ES-I3 (cell line): ENCODE results near the gene IZUMO1.
A peak's percentile ranks its signal among the peaks of the same experiment; 100 is the strongest.
"Not testable (repeated sequence)": the region's sequence is repeated elsewhere in the genome, so short reads cannot be mapped to it uniquely, and the experiment has no call there.

Source experiments
- H3K36me3 ChIP-seq: 2 replicates; pipeline ENCODE4 v1.6.1; 2013; ENCODE audit warnings: mild to moderate bottlenecking, low read length, control low read depth, moderate library complexity; ENCODE audit not compliant: insufficient read depth
- H3K4me1 ChIP-seq: 2 replicates; pipeline ENCODE4 v1.6.1; 2013; ENCODE audit warnings: mild to moderate bottlenecking, control low read depth, low read length; ENCODE audit not compliant: insufficient read depth
- H3K9ac ChIP-seq: 2 replicates; pipeline ENCODE4 v1.6.1; 2013; ENCODE audit warnings: low read depth, mild to moderate bottlenecking, low read length, moderate library complexity
- H3K9me3 ChIP-seq: 2 replicates; pipeline ENCODE4 v1.6.1; 2013; ENCODE audit warnings: mild to moderate bottlenecking, low read length, moderate library complexity; ENCODE audit not compliant: control insufficient read depth, insufficient read depth

IZUMO1 gene

GRCh38 chr19:48718106-48718505, 28.6 kb downstream of the IZUMO1 start:
- H3K36me3 ChIP-seq, H3K9ac ChIP-seq, H3K9me3 ChIP-seq: not testable (repeated sequence)
- H3K4me1 ChIP-seq: peaks cover 14% of the 10 kb centered on the region; the same call in 1 of the 2 replicates

- peaks cover 14% of the 10 kb centered on the region; the same call in 1 of the 2 replicates for H3K4me1 ChIP-seq
- H3K9me3 ChIP-seq: no peaks in the 10 kb centered on the region
- H3K36me3 ChIP-seq: no peaks in the 10 kb centered on the region
- peak overlapping the region; percentile 10; the same call in 1 of the 2 replicates for H3K9ac ChIP-seq
Measured at GRCh38 chr19:48716562-48717291, 30.0 kb downstream of the IZUMO1 start.

GRCh38 chr19:48715681-48716171, 31.0 kb downstream of the IZUMO1 start:
- no peaks in the 10 kb centered on the region for H3K36me3 ChIP-seq
- peaks cover 14% of the 10 kb centered on the region; the same call in 1 of the 2 replicates for H3K4me1 ChIP-seq
- no peak overlapping the region for H3K9ac ChIP-seq
- H3K9me3 ChIP-seq: no peaks in the 10 kb centered on the region

- Histone ChIP-seq H3K9ac (peak overlapping the region; percentile 34; the same call in 1 of the 2 replicates), H3K9me3 (no peaks in the 10 kb centered on the region), H3K4me1 (peaks cover 14% of the 10 kb centered on the region; the same call in 1 of the 2 replicates), H3K36me3 (no peaks in the 10 kb centered on the region)
Measured at GRCh38 chr19:48714759-48715675, 31.7 kb downstream of the IZUMO1 start.

- H3K36me3 ChIP-seq: no peaks in the 10 kb centered on the region
- no peaks in the 10 kb centered on the region for H3K9me3 ChIP-seq
- peaks cover 14% of the 10 kb centered on the region; the same call in 1 of the 2 replicates for H3K4me1 ChIP-seq
- peak overlapping the region; percentile 69 for H3K9ac ChIP-seq
Measured at GRCh38 chr19:48713864-48714755, 32.6 kb downstream of the IZUMO1 start.

- Histone ChIP-seq H3K36me3 (no peaks in the 10 kb centered on the region), H3K9ac (peak overlapping the region; percentile 69), H3K9me3 (no peaks in the 10 kb centered on the region), H3K4me1 (peaks cover 10% of the 10 kb centered on the region; the same call in 1 of the 2 replicates)
Measured at GRCh38 chr19:48713041-48713863, 33.5 kb downstream of the IZUMO1 start.

- H3K9me3 ChIP-seq: no peaks in the 10 kb centered on the region
- no peaks in the 10 kb centered on the region for H3K36me3 ChIP-seq
- H3K9ac ChIP-seq: no peak overlapping the region
- H3K4me1 ChIP-seq: peaks cover 6% of the 10 kb centered on the region; the same call in 1 of the 2 replicates
Measured at GRCh38 chr19:48711106-48711662, 35.5 kb downstream of the IZUMO1 start.

GRCh38 chr19:48708471-48708870, 38.2 kb downstream of the IZUMO1 start:
- Histone ChIP-seq H3K4me1 (no peaks in the 10 kb centered on the region), H3K9me3 (no peaks in the 10 kb centered on the region), H3K9ac (no peak overlapping the region)

GRCh38 chr19:48705431-48705830, 41.3 kb downstream of the IZUMO1 start:
- no peaks in the 10 kb centered on the region; the same call in 1 of the 2 replicates for H3K36me3 ChIP-seq
- no peak overlapping the region for H3K9ac ChIP-seq
- no peaks in the 10 kb centered on the region for H3K4me1 ChIP-seq
- no peaks in the 10 kb centered on the region for H3K9me3 ChIP-seq

More at GRCh38 chr19:48708471-48708870, 38.2 kb downstream of the IZUMO1 start:
- H3K36me3 ChIP-seq: no peaks in the 10 kb centered on the region; the same call in 1 of the 2 replicates

GRCh38 chr19:48703316-48703715, 43.4 kb downstream of the IZUMO1 start:
- H3K9ac ChIP-seq: no peak overlapping the region
- H3K9me3 ChIP-seq: no peaks in the 10 kb centered on the region
- no peaks in the 10 kb centered on the region for H3K4me1 ChIP-seq
- no peaks in the 10 kb centered on the region; the same call in 1 of the 2 replicates for H3K36me3 ChIP-seq

GRCh38 chr19:48702701-48703100, 44.0 kb downstream of the IZUMO1 start:
- no peaks in the 10 kb centered on the region for H3K4me1 ChIP-seq
- no peak overlapping the region for H3K9ac ChIP-seq
- no peaks in the 10 kb centered on the region for H3K9me3 ChIP-seq
- no peaks in the 10 kb centered on the region; the same call in 1 of the 2 replicates for H3K36me3 ChIP-seq

GRCh38 chr19:48698046-48698445, 48.7 kb downstream of the IZUMO1 start:
- Histone ChIP-seq H3K36me3 (no peaks in the 10 kb centered on the region), H3K9ac (no peak overlapping the region), H3K9me3 (no peaks in the 10 kb centered on the region; the same call in 1 of the 2 replicates), H3K4me1 (no peaks in the 10 kb centered on the region; the same call in 1 of the 2 replicates)
